Neural cell (in vitro differentiated cells): ENCODE measurements around the gene MRPL14. TPM values are rescaled to one million over a fixed set of nuclear protein-coding genes. Genes with fewer than 3 reads are reported as not detected.

ENCODE experiments used
- H2AFZ ChIP-seq: fragments of 200-600, 300-800 bp; sonication (generic), shearing (Covaris generic); 2 replicates; pipeline ENCODE4 v1.6.0; 2014; ENCODE audit warnings: low read depth, mild to moderate bottlenecking, antibody characterized with exemption, low read length, moderate library complexity
- H3F3A ChIP-seq: fragments of 200-600 bp; shearing (Covaris generic); 2 replicates; pipeline ENCODE4 v1.6.1; 2016; ENCODE audit warnings: mild to moderate bottlenecking, moderate library complexity, mixed read lengths, antibody characterized with exemption, low read length; ENCODE audit not compliant: insufficient read depth, poor library complexity, severe bottlenecking
- H3K27ac ChIP-seq: fragments of 200-600, 300-800 bp; sonication (generic), shearing (Covaris generic); 2 replicates; pipeline ENCODE4 v1.5.1; 2014; ENCODE audit warnings: mild to moderate bottlenecking, low read length, moderate library complexity
- H3K27me3 ChIP-seq: fragments of 300-800, 200-600 bp; sonication (generic), shearing (Covaris generic); 2 replicates; pipeline ENCODE4 v1.6.0; 2014; ENCODE audit warnings: mild to moderate bottlenecking, low read depth, low read length, moderate library complexity; ENCODE audit not compliant: insufficient read depth
- H3K36me3 ChIP-seq: fragments of 300-800, 200-600 bp; sonication (generic), shearing (Covaris generic); 2 replicates; pipeline ENCODE4 v1.5.1; 2014; ENCODE audit warnings: mild to moderate bottlenecking, antibody characterized with exemption, low read length, moderate library complexity; ENCODE audit not compliant: insufficient read depth
- H3K4me2 ChIP-seq: fragments of 300-800, 200-600 bp; sonication (generic), shearing (Covaris generic); 2 replicates; pipeline ENCODE4 v1.6.0; 2014; ENCODE audit warnings: mild to moderate bottlenecking, low read length
- H3K4me3 ChIP-seq: fragments of 300-800, 200-600 bp; sonication (generic), shearing (Covaris generic); 2 replicates; pipeline ENCODE4 v1.5.1; 2014; ENCODE audit warnings: mild to moderate bottlenecking, low read length, moderate library complexity
- H3K79me2 ChIP-seq: fragments of 200-600 bp; shearing (Covaris generic); replicated peaks from 2 replicates; pipeline ENCODE4 v1.6.0; 2014; ENCODE audit warnings: mild to moderate bottlenecking, low read length, moderate library complexity; ENCODE audit not compliant: insufficient read depth
- H3K9ac ChIP-seq: fragments of 300-800, 200-600 bp; sonication (generic), shearing (Covaris generic); 2 replicates; pipeline ENCODE4 v1.6.1; 2016; ENCODE audit warnings: mild to moderate bottlenecking, low read length, mixed read lengths
- H3K9me2 ChIP-seq: fragments of 200-600 bp; shearing (Covaris generic); 2 replicates; pipeline ENCODE4 v1.6.1; 2016; ENCODE audit warnings: mild to moderate bottlenecking, low read length, mixed read lengths; ENCODE audit not compliant: insufficient read depth
- H3K9me3 ChIP-seq: fragments of 200-600, 300-800 bp; sonication (generic), shearing (Covaris generic); 2 replicates; pipeline ENCODE4 v1.6.1; 2016; ENCODE audit warnings: mild to moderate bottlenecking, mixed run types, low read length, moderate library complexity, mixed read lengths
- H4K20me1 ChIP-seq: fragments of 200-600 bp; shearing (Covaris generic); 2 replicates; pipeline ENCODE4 v1.6.1; 2016; ENCODE audit warnings: mild to moderate bottlenecking, mixed run types; ENCODE audit not compliant: insufficient read depth
- EP300 ChIP-seq: fragments of 450-650 bp; conservative IDR thresholded peaks from 2 replicates; pipeline ENCODE4 v1.6.1; 2014; ENCODE audit warnings: antibody characterized with exemption, mild to moderate bottlenecking, moderate library complexity; ENCODE audit not compliant: poor library complexity, severe bottlenecking
- EZH2 ChIP-seq: fragments of 200-600, 300-800 bp; shearing (Covaris generic), sonication (generic); IDR thresholded peaks from 2 replicates; pipeline ENCODE4 v1.6.1; 2014; ENCODE audit warnings: antibody characterized with exemption, low read length, borderline replicate concordance, mild to moderate bottlenecking; ENCODE audit not compliant: insufficient read depth, poor library complexity, severe bottlenecking
- MXI1 ChIP-seq: fragments of 450-650 bp; conservative IDR thresholded peaks from 2 replicates; pipeline ENCODE4 v1.6.1; 2014; ENCODE audit warnings: antibody characterized with exemption, mild to moderate bottlenecking; ENCODE audit not compliant: poor library complexity, severe bottlenecking
- POLR2AphosphoS5 ChIP-seq: IDR thresholded peaks from 2 replicates; pipeline ENCODE4 v1.6.1; 2012
- RAD21 ChIP-seq: fragments of 450-650 bp; conservative IDR thresholded peaks from 2 replicates; pipeline ENCODE4 v1.6.1; 2014; ENCODE audit warnings: antibody characterized with exemption, mild to moderate bottlenecking, moderate library complexity
- SMC3 ChIP-seq: fragments of 450-650 bp; conservative IDR thresholded peaks from 2 replicates; pipeline ENCODE4 v1.6.1; 2014; ENCODE audit warnings: antibody characterized with exemption, mild to moderate bottlenecking, moderate library complexity; ENCODE audit not compliant: poor library complexity
- TAF1 ChIP-seq: IDR thresholded peaks from 2 replicates; pipeline ENCODE4 v1.6.1; 2012; ENCODE audit warnings: low read depth
- polyA plus RNA-seq: library from polyadenylated mRNA; depleted of rRNA; stranded (reverse); fragments of >200 nt; gene quantifications from 2 replicates; pipeline ENCODE4 v1.2.3, GENCODE V29; 2014
- TF ChIP-seq, protein P1 (sequence below): fragments of 450-650 bp; IDR thresholded peaks from 2 replicates; pipeline ENCODE4 v1.5.1; 2014; ENCODE audit warnings: antibody characterized with exemption, mild to moderate bottlenecking, moderate library complexity; ENCODE audit not compliant: poor library complexity, severe bottlenecking
- TF ChIP-seq, protein P2 (sequence below): IDR thresholded peaks from 2 replicates; pipeline ENCODE4 v1.6.1; 2012; ENCODE audit warnings: borderline replicate concordance

Gene MRPL14
- polyA plus RNA-seq, 1 donor from 2014 or later, result 66.4 TPM

DNA sequence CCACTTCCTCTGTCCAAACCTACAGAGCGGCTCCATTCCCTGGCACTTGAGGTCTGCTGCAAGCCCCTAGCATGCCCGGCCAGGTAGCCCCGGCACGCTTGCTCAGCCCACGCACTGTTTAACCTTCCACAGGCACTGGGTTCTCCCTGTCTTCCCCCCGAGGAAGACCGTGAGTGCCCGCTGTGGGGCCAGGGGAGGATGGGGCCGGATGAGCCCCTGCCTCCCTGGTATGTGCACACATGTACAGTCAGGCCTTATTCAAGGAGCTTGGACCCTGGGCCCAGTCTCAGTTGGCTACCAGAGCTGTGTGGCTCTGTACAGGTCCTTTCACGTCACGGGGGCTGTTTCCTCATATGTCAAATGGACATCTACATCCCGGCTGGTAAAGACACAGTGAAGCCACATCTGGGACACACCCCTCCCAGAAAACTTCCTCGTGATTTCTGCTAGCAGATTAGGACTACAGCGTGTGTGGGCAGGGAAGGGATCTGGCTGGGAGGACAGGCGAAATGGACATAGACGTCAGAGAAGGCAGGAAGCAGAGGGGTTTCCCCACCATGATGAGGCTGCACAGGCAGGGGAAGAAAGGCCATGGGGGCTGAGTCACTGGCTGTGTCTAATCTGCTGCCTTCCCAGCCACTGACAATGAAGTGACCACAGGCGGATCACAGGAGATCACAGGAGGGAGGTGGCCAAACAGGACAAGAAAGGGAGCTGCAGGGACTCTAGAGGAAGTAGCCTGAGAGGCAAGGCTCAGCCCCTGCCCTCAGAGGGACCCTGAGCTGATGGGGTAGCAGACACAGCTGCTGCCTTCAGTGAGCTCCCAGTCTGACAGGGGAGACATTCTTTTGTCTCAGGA, 62.9 kb downstream of the MRPL14 start:
- TF ChIP-seq SMC3 (no peak), POLR2AphosphoS5 (no peak), TAF1 (no peak), MXI1 (no peak), EP300 (no peak), EZH2 (no peak)
- TF ChIP-seq, protein P1, sequence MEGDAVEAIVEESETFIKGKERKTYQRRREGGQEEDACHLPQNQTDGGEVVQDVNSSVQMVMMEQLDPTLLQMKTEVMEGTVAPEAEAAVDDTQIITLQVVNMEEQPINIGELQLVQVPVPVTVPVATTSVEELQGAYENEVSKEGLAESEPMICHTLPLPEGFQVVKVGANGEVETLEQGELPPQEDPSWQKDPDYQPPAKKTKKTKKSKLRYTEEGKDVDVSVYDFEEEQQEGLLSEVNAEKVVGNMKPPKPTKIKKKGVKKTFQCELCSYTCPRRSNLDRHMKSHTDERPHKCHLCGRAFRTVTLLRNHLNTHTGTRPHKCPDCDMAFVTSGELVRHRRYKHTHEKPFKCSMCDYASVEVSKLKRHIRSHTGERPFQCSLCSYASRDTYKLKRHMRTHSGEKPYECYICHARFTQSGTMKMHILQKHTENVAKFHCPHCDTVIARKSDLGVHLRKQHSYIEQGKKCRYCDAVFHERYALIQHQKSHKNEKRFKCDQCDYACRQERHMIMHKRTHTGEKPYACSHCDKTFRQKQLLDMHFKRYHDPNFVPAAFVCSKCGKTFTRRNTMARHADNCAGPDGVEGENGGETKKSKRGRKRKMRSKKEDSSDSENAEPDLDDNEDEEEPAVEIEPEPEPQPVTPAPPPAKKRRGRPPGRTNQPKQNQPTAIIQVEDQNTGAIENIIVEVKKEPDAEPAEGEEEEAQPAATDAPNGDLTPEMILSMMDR, result no peak
- Histone ChIP-seq H4K20me1 (no peaks in the 10 kb centered on the region), H3K4me2 (no peak overlapping the region), H3K9ac (no peak overlapping the region), H3K27me3 (no peaks in the 10 kb centered on the region), H3K36me3 (no peaks in the 10 kb centered on the region), H2AFZ (no peak overlapping the region), H3K9me3 (no peaks in the 10 kb centered on the region), H3K27ac (no peak overlapping the region), H3K9me2 (no peaks in the 10 kb centered on the region), H3K4me3 (no peak overlapping the region), H3K79me2 (no peaks in the 10 kb centered on the region), H3F3A (no peaks in the 10 kb centered on the region)

DNA sequence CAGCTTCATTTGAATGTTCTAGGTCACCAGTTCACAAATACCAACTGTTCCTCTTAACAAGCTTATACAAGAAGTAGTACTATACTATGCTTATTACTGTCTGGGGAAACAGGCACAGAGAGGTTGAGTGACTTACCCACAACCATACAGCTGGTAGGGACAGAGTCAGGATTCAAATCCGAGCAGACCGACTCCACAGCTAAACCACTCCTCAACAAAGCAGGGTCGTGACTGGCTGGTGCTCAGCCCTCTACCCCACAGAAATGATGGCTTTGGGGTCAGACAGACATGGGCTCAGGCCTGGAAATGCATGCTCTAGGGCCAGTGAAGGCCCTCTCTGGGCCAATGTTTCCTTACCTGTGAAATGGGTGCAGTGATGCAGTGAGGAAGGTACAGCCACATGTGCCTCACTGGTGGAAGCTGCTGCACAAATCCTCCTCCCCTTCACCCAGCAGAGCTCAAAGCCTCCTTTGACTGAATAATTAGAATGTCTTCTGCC, 63.6 kb downstream of the MRPL14 start:
- TF ChIP-seq, protein P1, result no peak
- no peak for TF ChIP-seq SMC3
- TF ChIP-seq EP300, result no peak
- TF ChIP-seq RAD21, result no peak
- TF ChIP-seq POLR2AphosphoS5, result no peak
- TF ChIP-seq MXI1, result no peak
- TF ChIP-seq, protein P2, sequence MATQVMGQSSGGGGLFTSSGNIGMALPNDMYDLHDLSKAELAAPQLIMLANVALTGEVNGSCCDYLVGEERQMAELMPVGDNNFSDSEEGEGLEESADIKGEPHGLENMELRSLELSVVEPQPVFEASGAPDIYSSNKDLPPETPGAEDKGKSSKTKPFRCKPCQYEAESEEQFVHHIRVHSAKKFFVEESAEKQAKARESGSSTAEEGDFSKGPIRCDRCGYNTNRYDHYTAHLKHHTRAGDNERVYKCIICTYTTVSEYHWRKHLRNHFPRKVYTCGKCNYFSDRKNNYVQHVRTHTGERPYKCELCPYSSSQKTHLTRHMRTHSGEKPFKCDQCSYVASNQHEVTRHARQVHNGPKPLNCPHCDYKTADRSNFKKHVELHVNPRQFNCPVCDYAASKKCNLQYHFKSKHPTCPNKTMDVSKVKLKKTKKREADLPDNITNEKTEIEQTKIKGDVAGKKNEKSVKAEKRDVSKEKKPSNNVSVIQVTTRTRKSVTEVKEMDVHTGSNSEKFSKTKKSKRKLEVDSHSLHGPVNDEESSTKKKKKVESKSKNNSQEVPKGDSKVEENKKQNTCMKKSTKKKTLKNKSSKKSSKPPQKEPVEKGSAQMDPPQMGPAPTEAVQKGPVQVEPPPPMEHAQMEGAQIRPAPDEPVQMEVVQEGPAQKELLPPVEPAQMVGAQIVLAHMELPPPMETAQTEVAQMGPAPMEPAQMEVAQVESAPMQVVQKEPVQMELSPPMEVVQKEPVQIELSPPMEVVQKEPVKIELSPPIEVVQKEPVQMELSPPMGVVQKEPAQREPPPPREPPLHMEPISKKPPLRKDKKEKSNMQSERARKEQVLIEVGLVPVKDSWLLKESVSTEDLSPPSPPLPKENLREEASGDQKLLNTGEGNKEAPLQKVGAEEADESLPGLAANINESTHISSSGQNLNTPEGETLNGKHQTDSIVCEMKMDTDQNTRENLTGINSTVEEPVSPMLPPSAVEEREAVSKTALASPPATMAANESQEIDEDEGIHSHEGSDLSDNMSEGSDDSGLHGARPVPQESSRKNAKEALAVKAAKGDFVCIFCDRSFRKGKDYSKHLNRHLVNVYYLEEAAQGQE, result no peak
- no peak for TF ChIP-seq EZH2
- no peak for TF ChIP-seq TAF1
- no peak overlapping the region for H3K4me2 ChIP-seq

More for the DNA sequence above, 63.6 kb downstream of the MRPL14 start:
- no peaks in the 10 kb centered on the region for H3K27me3 ChIP-seq
- H3K27ac ChIP-seq, result no peak overlapping the region
- no peaks in the 10 kb centered on the region for H3K36me3 ChIP-seq
- no peaks in the 10 kb centered on the region for H4K20me1 ChIP-seq
- H3K9ac ChIP-seq, result no peak overlapping the region
- no peaks in the 10 kb centered on the region for H3K79me2 ChIP-seq
- H3K9me2 ChIP-seq, result no peaks in the 10 kb centered on the region
- H3F3A ChIP-seq, result no peaks in the 10 kb centered on the region
- no peak overlapping the region for H3K4me3 ChIP-seq
- H3K9me3 ChIP-seq, result no peaks in the 10 kb centered on the region
- no peak overlapping the region for H2AFZ ChIP-seq
